Activated B cell treated with CpG ODN at 0.5 μM for 24 hours (primary cell): ENCODE results near the gene TTC33. TPM values are rescaled to one million over a fixed set of nuclear protein-coding genes. Genes with fewer than 3 reads are reported as not detected.

Source experiments
- ATAC-seq: fragments of 200-7000 bp; cut with Tn5 transposase; one replicate; pipeline ENCODE4 v1.10.0; 2021; ENCODE audit warnings: low read depth, mild to moderate bottlenecking, moderate library complexity
- CTCF ChIA-PET: fragments of 350-600 bp; sonication (Branson Sonifier 250); formaldehyde crosslinking; loops from one replicate; lab custom pipeline; 2021; ENCODE audit warnings: antibody characterized with exemption; lab: Charles Lee
- POLR2A ChIA-PET: fragments of 350-600 bp; sonication (Branson Sonifier 250); formaldehyde crosslinking; loops from one replicate; lab custom pipeline; 2021; ENCODE audit warnings: antibody characterized with exemption; lab: Charles Lee
- DNase-seq: peaks from one replicate; pipeline ENCODE4 v3.0.0; 2022
- H3K27ac Mint-ChIP-seq: one replicate; pipeline ENCODE4 v1.8.0; 2020; ENCODE audit warnings: mixed read lengths
- H3K27me3 Mint-ChIP-seq: one replicate; pipeline ENCODE4 v1.8.0; 2021; ENCODE audit warnings: mixed read lengths
- H3K36me3 Mint-ChIP-seq: one replicate; pipeline ENCODE4 v1.8.0; 2021; ENCODE audit warnings: low read depth, mixed read lengths
- H3K4me1 Mint-ChIP-seq: one replicate; pipeline ENCODE4 v1.8.0; 2021; ENCODE audit warnings: mixed read lengths
- H3K4me3 Mint-ChIP-seq: one replicate; pipeline ENCODE4 v1.8.0; 2020; ENCODE audit warnings: mild to moderate bottlenecking, mixed read lengths
- H3K9me3 Mint-ChIP-seq: one replicate; pipeline ENCODE4 v1.8.0; 2020; ENCODE audit warnings: mixed read lengths
- intact Hi-C: fragments of 100-400 bp; cut with micrococcal nuclease; formaldehyde crosslinking; loops from one replicate; pipeline ENCODE4 v1.15.1; 2024
- total RNA-seq: library from RNA; stranded (reverse); gene quantifications from 2 replicates; pipeline ENCODE4 v1.2.3, GENCODE V29; 2022
- TF ChIP-seq, protein P1 (sequence below): fragments of 200-600 bp; IDR thresholded peaks from one replicate; pipeline ENCODE4 v1.8.0; 2022; ENCODE audit warnings: antibody characterized with exemption, mild to moderate bottlenecking

The TTC33 gene
- total RNA-seq, 1 donor from 2014 or later: 9.2 TPM

DNA sequence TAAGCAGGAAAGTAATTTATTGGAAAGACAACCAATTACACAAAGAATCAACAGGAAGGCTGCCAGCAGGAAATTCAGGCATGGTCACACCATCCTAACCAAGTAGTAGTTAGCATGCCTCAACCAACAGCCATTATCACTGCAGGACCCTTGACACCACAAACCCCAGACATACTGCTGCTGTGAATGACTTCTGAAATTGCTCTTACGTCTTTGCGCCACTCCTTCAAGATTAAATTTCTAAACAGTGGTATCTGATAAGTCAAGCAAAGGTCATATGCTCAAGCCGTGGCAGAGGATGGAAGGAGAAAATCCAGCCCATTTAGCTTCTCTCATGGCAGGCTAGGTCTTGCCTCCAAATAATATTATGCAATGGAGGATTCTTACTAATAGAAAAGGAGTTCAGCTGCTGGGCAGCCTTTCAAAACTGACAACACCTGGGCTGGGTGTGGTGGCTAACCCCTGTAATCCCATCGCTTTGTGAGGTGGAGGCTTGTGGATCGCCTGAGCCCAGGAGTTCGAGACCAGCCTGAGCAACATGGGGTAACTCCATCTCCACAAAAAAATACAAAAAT is 81.0 kb downstream of the TTC33 start:
- TF ChIP-seq, protein P1, sequence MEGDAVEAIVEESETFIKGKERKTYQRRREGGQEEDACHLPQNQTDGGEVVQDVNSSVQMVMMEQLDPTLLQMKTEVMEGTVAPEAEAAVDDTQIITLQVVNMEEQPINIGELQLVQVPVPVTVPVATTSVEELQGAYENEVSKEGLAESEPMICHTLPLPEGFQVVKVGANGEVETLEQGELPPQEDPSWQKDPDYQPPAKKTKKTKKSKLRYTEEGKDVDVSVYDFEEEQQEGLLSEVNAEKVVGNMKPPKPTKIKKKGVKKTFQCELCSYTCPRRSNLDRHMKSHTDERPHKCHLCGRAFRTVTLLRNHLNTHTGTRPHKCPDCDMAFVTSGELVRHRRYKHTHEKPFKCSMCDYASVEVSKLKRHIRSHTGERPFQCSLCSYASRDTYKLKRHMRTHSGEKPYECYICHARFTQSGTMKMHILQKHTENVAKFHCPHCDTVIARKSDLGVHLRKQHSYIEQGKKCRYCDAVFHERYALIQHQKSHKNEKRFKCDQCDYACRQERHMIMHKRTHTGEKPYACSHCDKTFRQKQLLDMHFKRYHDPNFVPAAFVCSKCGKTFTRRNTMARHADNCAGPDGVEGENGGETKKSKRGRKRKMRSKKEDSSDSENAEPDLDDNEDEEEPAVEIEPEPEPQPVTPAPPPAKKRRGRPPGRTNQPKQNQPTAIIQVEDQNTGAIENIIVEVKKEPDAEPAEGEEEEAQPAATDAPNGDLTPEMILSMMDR: no peak
- ATAC-seq: no peak
- H3K4me1 Mint-ChIP-seq: peaks cover 30% of the 10 kb centered on the region
- H3K27ac Mint-ChIP-seq: no peak overlapping the region
- no peaks in the 10 kb centered on the region for H3K9me3 Mint-ChIP-seq
- H3K36me3 Mint-ChIP-seq: peaks cover 2% of the 10 kb centered on the region
- intact Hi-C loops: loop anchor here (5.0 kb wide), 1 partner anchor 102 kb away; no protein-coding TSS in a partner anchor
- CTCF ChIA-PET: no interaction called here
- no peak for DNase-seq
- H3K27me3 Mint-ChIP-seq: no peaks in the 10 kb centered on the region
- POLR2A ChIA-PET: no interaction called here
- H3K4me3 Mint-ChIP-seq: no peak overlapping the region

DNA sequence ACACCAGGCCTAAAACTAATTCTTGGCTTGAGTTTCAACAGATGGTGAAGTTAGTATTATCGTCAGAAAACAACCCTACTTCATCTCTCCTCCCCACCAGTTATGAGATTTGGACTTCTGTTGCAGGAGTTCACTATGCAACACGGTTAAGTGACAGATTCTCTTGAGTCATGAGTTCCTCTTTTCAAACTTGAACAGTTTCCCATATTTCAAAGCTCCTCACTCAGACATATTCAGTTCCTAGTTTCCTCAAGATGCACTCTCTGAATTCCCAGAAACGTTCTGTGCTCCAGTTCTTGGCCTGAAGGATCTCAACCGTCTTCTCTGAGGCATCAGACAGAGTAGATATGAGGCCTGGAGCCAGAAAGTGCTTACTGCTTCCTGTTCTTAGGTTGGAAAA is 83.3 kb downstream of the TTC33 start:
- TF ChIP-seq, protein P1: no peak
- ChIA-PET CTCF (no interaction called here), POLR2A (interaction anchor here (0.6 to 1.3 kb wide), 3 partner anchors 11 to 162 kb away, joined by 3 to 8 read pairs (median 3); partner anchors contain the start of gene RPL37)
- H3K4me3 Mint-ChIP-seq: no peak overlapping the region
- no peak overlapping the region for H3K27ac Mint-ChIP-seq
- no peaks in the 10 kb centered on the region for H3K36me3 Mint-ChIP-seq
- DNase-seq: no peak
- ATAC-seq: peak; percentile 74
- no peaks in the 10 kb centered on the region for H3K9me3 Mint-ChIP-seq
- peaks cover 23% of the 10 kb centered on the region for H3K4me1 Mint-ChIP-seq
- no peaks in the 10 kb centered on the region for H3K27me3 Mint-ChIP-seq
- intact Hi-C loops: no loop called here

DNA sequence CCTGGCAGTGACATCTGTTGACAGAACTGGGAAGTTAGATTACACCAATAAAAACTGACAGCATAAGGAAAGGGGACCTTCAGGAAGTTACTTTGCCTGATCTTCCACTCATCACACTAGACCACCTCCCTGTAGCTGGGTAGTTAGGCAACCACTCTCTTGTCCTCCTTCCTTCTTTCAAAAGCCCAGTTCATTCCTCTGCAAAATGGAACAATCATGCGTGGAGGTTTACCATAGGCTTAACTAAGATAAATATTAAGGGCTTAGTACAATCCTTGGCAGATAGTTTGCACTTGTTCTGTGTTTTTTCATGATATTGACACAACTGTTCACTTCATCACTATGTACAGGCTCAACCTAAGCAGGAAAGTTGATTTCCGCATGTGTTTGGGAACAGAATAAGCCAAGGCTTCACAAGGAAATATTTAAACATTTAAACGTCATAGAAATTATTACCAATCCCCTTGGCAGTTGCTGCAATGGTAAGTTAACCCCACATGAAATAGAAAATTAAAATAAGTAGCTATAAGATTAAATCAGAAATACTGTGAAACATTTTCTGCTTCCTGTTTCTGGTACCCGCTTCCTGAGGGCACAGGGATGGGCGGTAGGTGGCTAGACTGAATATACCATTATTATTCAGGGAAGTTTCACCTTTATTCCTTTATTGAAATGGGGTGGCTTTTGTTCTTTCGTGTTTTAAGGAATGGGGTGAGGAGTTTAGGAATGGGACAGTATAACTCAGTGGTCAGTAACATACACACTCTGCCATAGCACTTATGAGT is 86.0 kb downstream of the TTC33 start:
- no peaks in the 10 kb centered on the region for H3K36me3 Mint-ChIP-seq
- CTCF ChIA-PET: interaction anchor here (0.5 kb wide), 1 partner anchor 9 kb away, joined by 3 read pairs; no protein-coding TSS in a partner anchor
- intact Hi-C loops: loop anchor here (2.0 kb wide), 1 partner anchor 17 kb away; no protein-coding TSS in a partner anchor
- H3K4me1 Mint-ChIP-seq: peaks cover 19% of the 10 kb centered on the region
- no peak overlapping the region for H3K27ac Mint-ChIP-seq
- TF ChIP-seq, protein P1: no peak
- no peaks in the 10 kb centered on the region for H3K9me3 Mint-ChIP-seq
- no peak overlapping the region for H3K4me3 Mint-ChIP-seq
- no peaks in the 10 kb centered on the region for H3K27me3 Mint-ChIP-seq
- DNase-seq (no peak), ATAC-seq (no peak)
- POLR2A ChIA-PET: no interaction called here

DNA sequence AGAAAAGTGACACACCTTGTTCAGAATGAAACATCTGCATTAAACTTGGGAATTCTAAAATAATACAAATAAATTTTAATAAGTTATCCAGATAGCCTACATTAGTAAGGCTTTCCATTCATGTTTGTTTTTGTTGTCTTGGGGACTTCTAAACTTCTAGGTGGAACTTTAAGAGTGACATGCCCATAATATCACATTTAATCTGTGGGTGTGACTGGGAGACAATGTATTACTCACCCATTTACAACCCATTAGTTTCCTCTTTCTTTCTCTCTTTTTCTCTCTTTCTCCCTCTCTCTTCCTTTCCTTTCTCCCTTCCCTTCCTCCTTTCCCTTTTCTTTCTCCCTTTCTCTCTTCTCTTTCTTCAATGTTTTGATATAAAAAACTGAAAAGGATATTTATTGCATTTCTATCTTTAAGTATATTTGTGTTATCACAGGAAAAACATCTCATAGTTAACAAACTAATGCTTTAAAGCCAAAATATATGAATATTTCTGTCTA is 88.5 kb downstream of the TTC33 start:
- intact Hi-C loops: no loop called here
- ChIA-PET POLR2A (no interaction called here), CTCF (no interaction called here)
- no peaks in the 10 kb centered on the region for H3K36me3 Mint-ChIP-seq
- H3K9me3 Mint-ChIP-seq: no peaks in the 10 kb centered on the region
- H3K4me1 Mint-ChIP-seq: peaks cover 12% of the 10 kb centered on the region
- H3K4me3 Mint-ChIP-seq: no peak overlapping the region
- no peaks in the 10 kb centered on the region for H3K27me3 Mint-ChIP-seq
- TF ChIP-seq, protein P1: no peak
- H3K27ac Mint-ChIP-seq: no peak overlapping the region
- no peak for ATAC-seq
- no peak for DNase-seq

DNA sequence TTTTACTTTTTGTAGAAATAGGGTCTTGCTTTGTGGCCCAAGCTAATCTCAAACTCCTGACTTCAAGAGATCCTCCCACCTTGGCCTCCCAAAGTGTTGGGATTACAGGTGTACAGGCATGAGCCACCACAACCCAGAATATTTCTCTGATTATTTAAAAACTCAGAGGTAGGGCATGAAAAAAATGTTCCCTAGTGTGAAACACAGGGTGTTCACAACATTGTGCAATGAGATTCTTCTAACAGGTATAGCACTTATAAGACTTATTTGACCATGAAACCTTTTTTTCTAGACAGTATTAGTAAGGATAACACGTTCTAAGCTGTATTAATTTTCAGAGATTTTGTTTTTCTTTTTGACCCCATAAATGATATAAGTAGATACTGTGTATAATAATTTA is 89.1 kb downstream of the TTC33 start:
- DNase-seq (no peak), ATAC-seq (no peak)
- H3K4me3 Mint-ChIP-seq: no peak overlapping the region
- H3K27ac Mint-ChIP-seq: no peak overlapping the region
- H3K27me3 Mint-ChIP-seq: no peaks in the 10 kb centered on the region
- intact Hi-C loops: no loop called here
- no peaks in the 10 kb centered on the region for H3K9me3 Mint-ChIP-seq
- POLR2A ChIA-PET: no interaction called here
- TF ChIP-seq, protein P1: no peak
- no peaks in the 10 kb centered on the region for H3K36me3 Mint-ChIP-seq
- CTCF ChIA-PET: no interaction called here
- peaks cover 10% of the 10 kb centered on the region for H3K4me1 Mint-ChIP-seq
